Heart left ventricle (tissue), 13 donors: ENCODE results near the gene CHST1.

Experiments
- POLR2A ChIP-seq, 2 donors: fragments of 450-650 bp; IDR thresholded peaks; one replicate each; pipeline ENCODE4 v1.6.1; 2017; ENCODE audit warnings: antibody characterized with exemption in 2 of 2, mild to moderate bottlenecking in 2 of 2, moderate library complexity in 2 of 2
- TF ChIP-seq, protein P1 (sequence below), 12 donors: fragments of 200-600 bp; sonication (generic) in 4 of 12; IDR thresholded peaks; one replicate each; pipeline versions ENCODE4 v1.5.0 to v1.8.0; 2018 to 2022; ENCODE audit warnings: antibody characterized with exemption in 12 of 12, mild to moderate bottlenecking in 5 of 12
- donor health status: ischemic (EF 13 %, LVEDD 7.1; RV severe dilation, severe dysfunction).
- donor health status: DM: no; HTN: yes; CAD: no.
- donor health status: DM: no; HTN: no; CAD: no.
- donor health status: ischemic (EF 25% LVEDD 6.9; RV normal size, moderate dysfunction).
- donor health status: ischemic (EF 25% LVEDD 5.7; RV mildly dilated, moderate dysfunction).
- donor health status: ischemic (EF 35%, LVEDD 5.7; RV mildly dilated, moderate dysfunction).
- donor health status: nonischemic (EF 11% LVEDD 7.7; RV severe dilation, severe dysfunction).
- donor health status: DM: yes; HTN: yes; CAD: no.
- donor health status: PGD.
- donor health status: ischemic (EF 29% LVEDD 5.4; RV normal size, mild dysfunction).
- donor health status: nonischemic (EF 23%, LVEDD 6.1; RV moderate dilation, normal function).

GRCh38 chr11:45647786-45648185 is 17.6 kb downstream of the CHST1 start:
- TF ChIP-seq, protein P1, sequence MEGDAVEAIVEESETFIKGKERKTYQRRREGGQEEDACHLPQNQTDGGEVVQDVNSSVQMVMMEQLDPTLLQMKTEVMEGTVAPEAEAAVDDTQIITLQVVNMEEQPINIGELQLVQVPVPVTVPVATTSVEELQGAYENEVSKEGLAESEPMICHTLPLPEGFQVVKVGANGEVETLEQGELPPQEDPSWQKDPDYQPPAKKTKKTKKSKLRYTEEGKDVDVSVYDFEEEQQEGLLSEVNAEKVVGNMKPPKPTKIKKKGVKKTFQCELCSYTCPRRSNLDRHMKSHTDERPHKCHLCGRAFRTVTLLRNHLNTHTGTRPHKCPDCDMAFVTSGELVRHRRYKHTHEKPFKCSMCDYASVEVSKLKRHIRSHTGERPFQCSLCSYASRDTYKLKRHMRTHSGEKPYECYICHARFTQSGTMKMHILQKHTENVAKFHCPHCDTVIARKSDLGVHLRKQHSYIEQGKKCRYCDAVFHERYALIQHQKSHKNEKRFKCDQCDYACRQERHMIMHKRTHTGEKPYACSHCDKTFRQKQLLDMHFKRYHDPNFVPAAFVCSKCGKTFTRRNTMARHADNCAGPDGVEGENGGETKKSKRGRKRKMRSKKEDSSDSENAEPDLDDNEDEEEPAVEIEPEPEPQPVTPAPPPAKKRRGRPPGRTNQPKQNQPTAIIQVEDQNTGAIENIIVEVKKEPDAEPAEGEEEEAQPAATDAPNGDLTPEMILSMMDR (IDR thresholded peaks at IDR 0.05), result no peak
- TF ChIP-seq POLR2A (IDR thresholded peaks at IDR 0.05), result no peak
